C4-2B (cell line): Measurements from ENCODE around the gene NCOA1.

Experiments
- CTCF ChIP-seq: fragments of 450-650 bp; conservative IDR thresholded peaks from 2 replicates; pipeline ENCODE4 v1.5.1; 2017; ENCODE audit warnings: mild to moderate bottlenecking
- ZFX ChIP-seq: fragments of 450-650 bp; IDR thresholded peaks from 2 replicates; pipeline ENCODE4 v1.6.1; 2017

DNA sequence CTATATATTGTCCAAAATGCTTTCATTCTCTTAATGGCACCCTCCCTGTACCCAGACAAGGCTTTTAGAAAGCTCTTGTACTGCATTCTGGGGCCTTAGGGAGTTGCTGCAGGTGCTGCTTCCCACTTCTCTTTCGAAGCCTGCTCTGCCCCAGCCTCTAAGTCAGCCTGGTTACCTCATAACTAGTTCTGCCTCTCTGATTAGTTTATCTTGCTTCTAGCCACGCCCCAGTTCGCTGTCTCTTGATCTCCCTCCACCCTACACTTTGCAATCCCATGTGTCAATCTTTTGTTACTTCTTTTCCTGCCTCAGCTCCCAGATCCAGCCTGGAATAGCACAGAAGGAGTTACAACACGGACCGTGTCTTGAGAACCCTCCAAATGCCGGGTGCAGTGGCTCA lies 13.8 kb upstream of the NCOA1 start:
- TF ChIP-seq CTCF, result no peak
- no peak for TF ChIP-seq ZFX
